Activated gamma-delta T cell (primary cell): Measurements from ENCODE around the gene SH2B2.

Experiments
- DNase-seq: peaks from one replicate; lab custom pipeline; 2025; lab: John Stamatoyannopoulos, UW
- total RNA-seq, 2 donors: gene quantifications; one replicate each; lab custom pipeline; 2026; lab: John Stamatoyannopoulos, UW

Gene SH2B2
- 0.87 to 3.5 reads per million in 2 donors for total RNA-seq

DNA sequence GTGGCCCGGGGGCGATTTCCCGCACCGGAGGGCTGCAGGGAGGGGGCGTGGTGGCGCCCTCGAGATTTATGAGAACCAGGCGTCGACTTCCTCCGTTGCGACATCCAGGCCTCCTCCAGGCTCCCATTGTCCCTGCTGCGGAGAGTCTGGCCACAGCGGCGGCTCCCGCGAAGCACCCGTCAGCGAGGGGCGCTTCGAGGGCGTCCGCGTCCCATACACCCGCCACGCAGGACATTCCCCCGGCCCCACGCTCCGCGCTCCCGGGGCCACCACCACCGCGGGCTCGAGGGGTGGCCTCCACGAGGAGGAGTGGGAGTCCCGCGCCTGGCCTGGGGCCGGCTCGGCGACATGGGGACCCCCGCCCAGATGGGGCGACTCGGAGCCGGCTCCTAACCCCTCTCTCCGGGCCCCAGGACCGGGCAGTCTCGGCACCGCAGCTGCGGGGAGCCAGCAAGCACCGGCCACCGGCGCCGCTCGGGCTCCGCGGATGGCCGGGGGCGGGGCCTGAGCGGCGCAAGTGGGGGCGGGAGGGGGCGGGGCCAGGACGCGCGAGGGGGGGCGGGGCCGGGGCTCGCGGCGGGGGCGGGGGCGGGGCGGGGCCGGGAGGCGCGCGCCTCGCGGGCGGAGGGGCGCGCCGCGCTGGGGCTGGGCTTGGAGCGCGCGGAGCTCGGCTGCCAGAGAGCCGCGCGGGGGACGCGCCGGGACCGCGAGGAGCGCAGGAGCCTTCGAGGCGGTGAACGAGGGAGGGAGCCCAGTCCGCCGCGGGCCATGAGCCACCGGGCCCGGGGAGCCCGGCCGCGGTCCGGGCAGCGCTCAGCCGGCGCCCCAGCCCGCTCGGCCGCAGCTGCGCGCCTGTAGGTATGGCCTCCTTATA, at the start of gene SH2B2:
Gene SH2B2 (plus strand): TSS at position 632 of the 874 bp plus-strand sequence. CDS start 13,683 bp downstream, outside the sequence.
- peak; percentile 41 for DNase-seq

- DNase-seq = no peak
These were observed 47.4 kb upstream of the SH2B2 start for GRCh38 chr7:102239206-102239820.

GRCh38 chr7:102241431-102241830, 45.2 kb upstream of the SH2B2 start:
- DNase-seq = no peak

- no peak for DNase-seq
These were observed 42.1 kb upstream of the SH2B2 start for GRCh38 chr7:102244601-102245000.

- DNase-seq = no peak
These were observed 38.6 kb upstream of the SH2B2 start for GRCh38 chr7:102248081-102248455.

GRCh38 chr7:102248456-102249395, 37.9 kb upstream of the SH2B2 start:
- DNase-seq = no peak

DNA sequence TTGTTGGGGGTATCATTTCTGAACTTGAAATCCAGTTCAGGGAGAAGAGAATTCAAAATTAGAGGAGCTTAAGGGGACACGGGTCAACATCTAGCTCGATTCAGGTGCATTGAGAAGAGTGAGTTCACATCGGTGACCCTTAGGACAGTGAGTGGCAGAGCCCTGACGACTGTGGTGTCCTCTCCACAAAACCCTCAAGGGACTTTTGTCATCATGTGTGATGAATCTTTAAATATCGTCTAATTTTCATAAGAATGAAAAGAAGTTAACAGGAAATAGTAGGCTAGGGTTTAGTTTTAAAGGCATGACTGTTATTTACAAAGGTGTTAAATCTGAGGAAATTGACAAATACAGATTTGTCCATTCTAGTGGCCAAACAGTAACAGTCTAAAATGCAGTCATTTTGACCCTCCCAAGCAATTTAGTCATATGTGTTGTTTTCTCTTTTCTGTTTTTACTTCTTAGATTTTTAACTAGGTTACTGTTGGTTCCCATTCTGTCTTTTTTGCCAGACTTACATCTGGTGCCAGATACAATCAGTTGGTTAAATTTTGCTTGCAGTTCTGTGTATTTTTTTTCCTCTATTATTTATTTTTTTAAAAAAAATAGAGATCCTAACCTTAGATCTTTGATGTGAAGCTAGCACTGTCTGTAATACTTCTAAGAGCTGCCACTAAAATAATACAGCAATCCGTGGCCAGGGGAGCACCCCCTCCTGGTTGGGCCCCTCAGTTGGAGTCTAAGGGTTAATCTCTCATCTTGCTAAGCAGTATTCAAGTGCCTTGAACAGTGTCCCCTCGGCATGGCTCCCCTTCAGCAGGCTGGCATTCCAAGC, 34.9 kb upstream of the SH2B2 start:
- no peak for DNase-seq

- DNase-seq = no peak
These were observed 34.2 kb upstream of the SH2B2 start for GRCh38 chr7:102252366-102252982.

GRCh38 chr7:102253066-102253972, 33.3 kb upstream of the SH2B2 start:
- DNase-seq = no peak

- no peak for DNase-seq
These were observed 32.7 kb upstream of the SH2B2 start for GRCh38 chr7:102253973-102254370.

DNA sequence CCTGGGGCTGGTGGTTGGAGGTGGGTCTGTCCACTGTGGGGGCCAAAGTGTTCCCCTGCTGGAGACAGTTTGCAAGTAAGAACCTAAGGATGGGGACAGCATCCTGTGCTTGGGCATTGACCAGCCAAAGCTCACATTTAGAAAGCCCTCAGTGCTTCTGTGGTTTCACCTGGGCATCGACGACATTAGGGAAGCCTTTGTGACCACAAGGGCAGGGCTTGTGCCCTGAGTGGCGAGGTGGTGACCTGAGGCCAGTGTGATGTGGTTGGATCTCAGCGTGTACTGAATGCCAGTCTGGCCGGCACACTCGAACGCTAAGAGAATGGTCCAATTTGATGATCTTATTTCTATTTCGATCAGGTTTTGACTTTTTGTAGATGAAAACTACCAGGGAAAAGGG, 32.1 kb upstream of the SH2B2 start:
- DNase-seq = no peak

DNA sequence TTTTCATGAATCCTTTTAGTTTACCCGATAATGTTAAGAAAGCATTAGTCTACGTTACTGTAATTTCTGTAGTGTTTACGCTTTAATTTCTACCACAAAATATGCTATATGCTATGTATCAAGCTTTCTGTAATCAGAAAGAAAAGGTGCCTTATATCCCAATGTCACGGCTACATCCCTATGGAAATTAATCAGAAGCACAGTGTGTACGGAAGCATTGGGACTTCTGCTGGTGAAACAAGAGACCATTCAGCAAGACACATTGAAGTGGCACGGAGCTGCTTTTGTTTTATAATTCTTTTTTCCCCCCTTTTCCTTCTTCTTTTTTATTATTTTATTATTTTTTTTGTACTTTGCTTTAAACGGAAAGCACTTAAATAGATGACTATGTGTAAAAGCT, 31.2 kb upstream of the SH2B2 start:
- no peak for DNase-seq

- no peak for DNase-seq
These were observed 30.8 kb upstream of the SH2B2 start for GRCh38 chr7:102255916-102256315.

GRCh38 chr7:102258073-102258748, 28.5 kb upstream of the SH2B2 start:
- no peak for DNase-seq

GRCh38 chr7:102258749-102259107, 27.9 kb upstream of the SH2B2 start:
- no peak for DNase-seq

DNA sequence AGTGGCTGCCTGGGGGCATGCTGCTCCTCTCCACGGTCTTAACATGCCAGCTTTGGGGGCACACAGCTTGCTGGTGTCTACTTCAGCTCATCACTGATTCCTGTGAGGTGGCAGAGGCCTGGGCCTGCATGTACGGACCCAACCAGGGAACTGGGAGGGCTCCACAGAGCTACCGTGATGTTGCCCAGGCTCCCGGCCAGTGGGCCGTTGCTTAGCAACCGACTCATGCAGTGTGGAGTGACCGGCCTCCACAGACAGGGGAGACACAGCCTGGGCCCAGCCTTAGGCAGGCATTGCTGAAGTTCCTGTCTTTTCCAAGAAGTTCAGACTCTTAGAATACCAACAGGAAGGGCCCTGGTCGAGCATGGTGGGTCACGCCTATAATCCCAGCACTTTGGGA, 25.8 kb upstream of the SH2B2 start:
- DNase-seq = no peak

- no peak for DNase-seq
These were observed 25.2 kb upstream of the SH2B2 start for GRCh38 chr7:102261451-102261850.

- no peak for DNase-seq
These were observed 24.1 kb upstream of the SH2B2 start for GRCh38 chr7:102262546-102262945.

DNA sequence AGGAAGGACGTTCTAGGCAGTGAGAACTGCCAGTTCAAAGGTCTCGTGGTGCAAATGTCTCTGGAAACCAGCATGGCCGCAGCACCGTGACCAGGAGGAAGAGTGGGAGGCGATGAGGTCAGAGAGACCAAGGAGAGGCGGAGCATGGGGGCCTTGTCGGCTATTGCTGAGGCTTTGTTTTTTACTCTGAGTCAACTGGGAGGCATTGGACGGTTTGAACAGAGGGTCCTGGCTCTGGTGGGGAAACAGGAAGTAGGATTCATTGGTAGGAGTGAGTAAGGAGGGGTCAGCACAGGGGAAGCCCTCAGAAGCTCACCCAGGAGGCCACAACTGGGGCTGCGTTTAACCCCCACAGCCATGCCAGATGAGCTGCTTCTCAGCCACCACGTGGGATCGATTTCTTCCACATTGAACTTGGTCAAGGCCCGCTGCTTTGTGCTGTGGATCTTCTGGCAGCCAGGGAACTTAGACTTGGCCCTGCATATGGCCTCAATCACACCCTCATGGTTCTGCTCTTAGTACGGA, 22.2 kb upstream of the SH2B2 start:
- DNase-seq = no peak
